HG02610 (cell line): ENCODE measurements around the gene LRRC57.

ENCODE experiments used
- ATAC-seq: cut with Tn5 transposase; IDR thresholded peaks from one replicate; pipeline ENCODE4 v1.9.1; 2021; ENCODE audit warnings: mild to moderate bottlenecking, moderate library complexity; ENCODE audit not compliant: unreplicated experiment

Gene LRRC57

DNA sequence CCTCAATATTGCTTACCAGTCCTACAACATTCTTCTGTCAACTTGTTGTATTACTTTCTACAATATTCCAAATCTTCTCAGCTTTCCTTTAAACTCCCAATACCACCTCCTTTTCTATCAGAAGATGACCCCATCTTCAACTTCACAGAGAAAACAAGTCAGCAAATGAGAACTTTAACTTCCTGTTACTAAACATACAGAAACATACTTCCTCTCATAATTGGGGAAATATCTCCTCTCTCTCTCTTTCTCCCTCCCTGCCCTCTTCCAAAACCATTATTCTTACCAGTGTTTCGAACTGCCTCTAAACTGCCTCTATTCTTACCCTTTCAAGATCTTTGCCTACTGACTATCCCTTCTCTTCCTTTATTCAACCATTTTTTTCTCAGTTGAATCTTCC is 54.9 kb downstream of the LRRC57 start:
- ATAC-seq, result no peak

- ATAC-seq, result no peak
Observed at GRCh38 chr15:42491539-42492225, 56.9 kb downstream of the LRRC57 start.

DNA sequence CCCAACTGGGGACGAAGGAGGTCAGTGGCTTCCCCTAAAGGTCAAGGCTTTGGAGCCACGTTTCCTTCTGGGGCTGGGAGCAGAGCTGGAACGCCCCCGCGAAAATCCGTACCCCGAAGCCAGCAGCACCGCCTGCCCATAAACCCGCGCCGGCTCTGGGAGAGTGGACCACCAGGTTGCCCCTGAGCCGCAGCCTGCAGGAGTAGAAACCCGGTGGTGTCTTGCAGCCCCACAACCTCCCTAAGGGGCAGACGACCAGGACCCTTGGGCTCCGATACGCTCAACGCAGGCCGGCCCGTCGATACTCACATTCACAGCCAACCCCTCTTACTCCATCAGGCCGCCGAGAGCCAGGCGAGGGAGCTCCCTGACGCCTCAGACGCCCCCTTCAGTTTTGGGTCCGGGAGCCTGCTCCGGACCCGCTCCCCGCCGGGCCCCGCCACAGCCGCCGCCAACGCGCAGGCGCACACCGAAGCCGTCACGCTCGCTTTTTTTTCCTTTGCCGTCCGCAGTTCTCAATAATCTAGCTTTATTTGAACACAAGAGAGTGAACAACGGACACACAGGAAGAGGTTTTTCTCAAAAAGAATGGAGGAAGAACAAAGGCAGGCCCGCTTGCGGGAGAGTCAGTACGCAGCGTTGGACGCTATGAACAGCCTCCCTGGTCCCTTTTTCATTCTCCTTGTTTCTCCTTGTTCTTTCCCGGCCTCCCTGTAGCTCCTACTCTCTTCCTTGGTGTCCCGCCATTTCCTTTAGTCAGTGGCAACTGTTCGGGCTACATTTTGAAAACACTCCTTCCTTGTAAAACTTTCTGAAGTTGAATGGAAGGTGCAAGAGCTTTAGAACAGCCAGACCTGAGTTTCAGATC is 57.7 kb downstream of the LRRC57 start, which contains the start of gene ZNF106:
Gene ZNF106 (minus strand): TSS at position 471 of the 868 bp plus-strand sequence. CDS start 18,852 bp downstream, outside the sequence.
- ATAC-seq, result peak; percentile 43

DNA sequence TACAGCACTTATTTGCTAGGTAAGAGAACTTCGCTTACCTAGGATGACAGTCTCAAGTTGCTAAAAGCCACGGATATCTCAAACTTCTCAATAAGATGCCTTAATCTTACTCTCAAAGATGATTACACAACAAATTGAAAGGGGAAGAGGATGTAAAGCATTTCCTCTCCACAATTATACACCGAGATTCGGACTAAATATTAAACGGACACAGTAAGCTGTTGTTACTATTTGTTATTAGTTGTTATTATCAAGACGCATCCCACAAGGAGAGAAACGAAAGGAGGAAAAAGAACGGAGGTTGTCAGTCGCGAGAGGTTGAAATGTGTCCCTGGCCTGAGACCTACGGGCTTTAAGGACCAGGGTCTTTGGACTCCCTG is 58.3 kb downstream of the LRRC57 start:
- peak; percentile 6 for ATAC-seq
